Measurements from ENCODE around the gene TDRD1.

GRCh38 chr10:114228156-114228555 is 49.0 kb downstream of the TDRD1 start:
- TF ChIP-seq POLR2AphosphoS5 (IDR thresholded peaks at IDR 0.05; ENCODE audit: insufficient read depth in 1 of 2, low read depth in 1 of 2) (no peak), CTCF (IDR thresholded peaks at IDR 0.05) (no peak), POLR2A (IDR thresholded peaks at IDR 0.05) (no peak)

All from vagina (tissue), 2 donors.